SK-N-SH treated with all-trans-retinoic acid at 6 μM for 48 hours (cell line): ENCODE results near the gene MED26.

Source experiments
- ATAC-seq: fragments of 200-7000 bp; cut with Tn5 transposase; 3 replicates; pipeline ENCODE4 v1.9.1; 2020; ENCODE audit warnings: mild to moderate bottlenecking, moderate library complexity
- ARNTL ChIP-seq: fragments of 450-650 bp; formaldehyde crosslinking; IDR thresholded peaks from 2 replicates; pipeline ENCODE4 v1.5.0; 2020; ENCODE audit warnings: low read depth, mild to moderate bottlenecking, moderate library complexity, borderline replicate concordance
- BACH2 ChIP-seq: fragments of 250-450 bp; sonication (Bioruptor Pico); IDR thresholded peaks from 2 replicates; pipeline ENCODE4 v1.9.0; 2021; ENCODE audit warnings: mild to moderate bottlenecking, borderline replicate concordance
- CSDC2 ChIP-seq: fragments of 250-450 bp; sonication (Bioruptor Pico); IDR thresholded peaks from 2 replicates; pipeline ENCODE4 v1.5.0; 2020; ENCODE audit warnings: mild to moderate bottlenecking, moderate library complexity
- ESRRG ChIP-seq: fragments of 250-450 bp; sonication (Bioruptor Pico); IDR thresholded peaks from 2 replicates; pipeline ENCODE4 v1.6.1; 2021; ENCODE audit warnings: mild to moderate bottlenecking
- GLIS3 ChIP-seq: fragments of 250-450 bp; sonication (Bioruptor Pico); IDR thresholded peaks from 2 replicates; pipeline ENCODE4 v1.5.0; 2020; ENCODE audit warnings: mild to moderate bottlenecking, moderate library complexity
- ISL1 ChIP-seq: fragments of 250-450 bp; sonication (Bioruptor Pico); IDR thresholded peaks from 2 replicates; pipeline ENCODE4 v2.1.2; 2022; ENCODE audit warnings: mild to moderate bottlenecking, moderate library complexity
- OSR1 ChIP-seq: fragments of 250-450 bp; sonication (Bioruptor Pico); IDR thresholded peaks from 2 replicates; pipeline ENCODE4 v1.8.0; 2022; ENCODE audit warnings: moderate library complexity, mild to moderate bottlenecking, inconsistent platforms
- PPARA ChIP-seq: fragments of 250-450 bp; sonication (Bioruptor Pico); IDR thresholded peaks from 2 replicates; pipeline ENCODE4 v1.5.0; 2020; ENCODE audit warnings: mild to moderate bottlenecking, borderline replicate concordance
- RARB ChIP-seq: fragments of 250-450 bp; sonication (Bioruptor Pico); IDR thresholded peaks from 2 replicates; pipeline ENCODE4 v1.8.0; 2021; ENCODE audit warnings: mild to moderate bottlenecking, moderate library complexity
- SNAI2 ChIP-seq: fragments of 250-450 bp; sonication (Bioruptor Pico); IDR thresholded peaks from 2 replicates; pipeline ENCODE4 v1.5.0; 2020; ENCODE audit warnings: mild to moderate bottlenecking, moderate library complexity
- TCF4 ChIP-seq: fragments of 250-450 bp; sonication (Bioruptor Pico); IDR thresholded peaks from 2 replicates; pipeline ENCODE4 v1.8.0; 2021; ENCODE audit warnings: mild to moderate bottlenecking, moderate library complexity, borderline replicate concordance
- TOX ChIP-seq: fragments of 250-450 bp; sonication (Bioruptor Pico); IDR thresholded peaks from 2 replicates; pipeline ENCODE4 v1.8.0; 2021; ENCODE audit warnings: mild to moderate bottlenecking, moderate library complexity, borderline replicate concordance
- ZFP3 ChIP-seq: fragments of 250-450 bp; sonication (Bioruptor Pico); IDR thresholded peaks from 2 replicates; pipeline ENCODE4 v1.5.0; 2020; ENCODE audit warnings: mild to moderate bottlenecking, moderate library complexity
- ZNF70 ChIP-seq: fragments of 450-650 bp; formaldehyde crosslinking; IDR thresholded peaks from 2 replicates; pipeline ENCODE4 v1.5.0; 2020; ENCODE audit warnings: mild to moderate bottlenecking, moderate library complexity
- ZNF8 ChIP-seq: fragments of 450-650 bp; formaldehyde crosslinking; IDR thresholded peaks from 2 replicates; pipeline ENCODE4 v1.5.0; 2020; ENCODE audit warnings: mild to moderate bottlenecking, moderate library complexity
- TF ChIP-seq, protein P1 (sequence below): fragments of 250-450 bp; sonication (Bioruptor Pico); IDR thresholded peaks from 2 replicates; pipeline ENCODE4 v1.5.0; 2020; ENCODE audit warnings: mild to moderate bottlenecking, moderate library complexity
- TF ChIP-seq, protein P2 (sequence below): fragments of 250-450 bp; sonication (Bioruptor Pico); IDR thresholded peaks from 2 replicates; pipeline ENCODE4 v1.8.0; 2021; ENCODE audit warnings: low read depth, mild to moderate bottlenecking, moderate library complexity, borderline replicate concordance
- TF ChIP-seq, protein P3 (sequence below): fragments of 250-450 bp; sonication (Bioruptor Pico); IDR thresholded peaks from 2 replicates; pipeline ENCODE4 v1.5.1; 2021; ENCODE audit warnings: mild to moderate bottlenecking, moderate library complexity
- TF ChIP-seq, protein P4 (sequence below): fragments of 250-450 bp; sonication (Bioruptor Pico); IDR thresholded peaks from 2 replicates; pipeline ENCODE4 v1.8.0; 2020; ENCODE audit warnings: mild to moderate bottlenecking, moderate library complexity, borderline replicate concordance

Gene MED26

DNA sequence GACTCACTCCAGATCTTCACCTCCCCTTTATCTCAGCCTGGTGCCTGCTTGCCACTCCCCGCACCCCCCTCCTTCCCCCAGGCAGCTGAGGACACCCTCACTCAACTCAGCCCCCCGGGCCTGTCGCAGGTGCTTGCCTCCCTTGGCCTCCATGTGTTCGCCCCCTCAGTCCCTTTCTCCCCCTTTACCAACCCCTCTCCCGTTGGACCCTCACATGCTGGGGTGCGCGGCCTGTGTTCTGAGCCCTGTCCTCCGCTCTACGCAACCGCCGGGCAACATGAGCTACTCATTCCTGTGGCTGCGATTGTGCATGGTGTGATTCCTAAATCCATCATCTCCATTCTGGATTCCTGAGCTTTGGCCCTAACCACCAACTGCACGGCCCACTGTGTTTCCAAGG, 90.9 kb downstream of the MED26 start (continued):
- TF ChIP-seq ZNF8 (no peak), ARNTL (CRISPR knock-in tag) (no peak), TCF4 (no peak), RARB (CRISPR knock-in tag) (no peak), ISL1 (no peak)
- TF ChIP-seq, protein P1, sequence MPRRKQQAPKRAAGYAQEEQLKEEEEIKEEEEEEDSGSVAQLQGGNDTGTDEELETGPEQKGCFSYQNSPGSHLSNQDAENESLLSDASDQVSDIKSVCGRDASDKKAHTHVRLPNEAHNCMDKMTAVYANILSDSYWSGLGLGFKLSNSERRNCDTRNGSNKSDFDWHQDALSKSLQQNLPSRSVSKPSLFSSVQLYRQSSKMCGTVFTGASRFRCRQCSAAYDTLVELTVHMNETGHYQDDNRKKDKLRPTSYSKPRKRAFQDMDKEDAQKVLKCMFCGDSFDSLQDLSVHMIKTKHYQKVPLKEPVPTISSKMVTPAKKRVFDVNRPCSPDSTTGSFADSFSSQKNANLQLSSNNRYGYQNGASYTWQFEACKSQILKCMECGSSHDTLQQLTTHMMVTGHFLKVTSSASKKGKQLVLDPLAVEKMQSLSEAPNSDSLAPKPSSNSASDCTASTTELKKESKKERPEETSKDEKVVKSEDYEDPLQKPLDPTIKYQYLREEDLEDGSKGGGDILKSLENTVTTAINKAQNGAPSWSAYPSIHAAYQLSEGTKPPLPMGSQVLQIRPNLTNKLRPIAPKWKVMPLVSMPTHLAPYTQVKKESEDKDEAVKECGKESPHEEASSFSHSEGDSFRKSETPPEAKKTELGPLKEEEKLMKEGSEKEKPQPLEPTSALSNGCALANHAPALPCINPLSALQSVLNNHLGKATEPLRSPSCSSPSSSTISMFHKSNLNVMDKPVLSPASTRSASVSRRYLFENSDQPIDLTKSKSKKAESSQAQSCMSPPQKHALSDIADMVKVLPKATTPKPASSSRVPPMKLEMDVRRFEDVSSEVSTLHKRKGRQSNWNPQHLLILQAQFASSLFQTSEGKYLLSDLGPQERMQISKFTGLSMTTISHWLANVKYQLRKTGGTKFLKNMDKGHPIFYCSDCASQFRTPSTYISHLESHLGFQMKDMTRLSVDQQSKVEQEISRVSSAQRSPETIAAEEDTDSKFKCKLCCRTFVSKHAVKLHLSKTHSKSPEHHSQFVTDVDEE, result no peak

DNA sequence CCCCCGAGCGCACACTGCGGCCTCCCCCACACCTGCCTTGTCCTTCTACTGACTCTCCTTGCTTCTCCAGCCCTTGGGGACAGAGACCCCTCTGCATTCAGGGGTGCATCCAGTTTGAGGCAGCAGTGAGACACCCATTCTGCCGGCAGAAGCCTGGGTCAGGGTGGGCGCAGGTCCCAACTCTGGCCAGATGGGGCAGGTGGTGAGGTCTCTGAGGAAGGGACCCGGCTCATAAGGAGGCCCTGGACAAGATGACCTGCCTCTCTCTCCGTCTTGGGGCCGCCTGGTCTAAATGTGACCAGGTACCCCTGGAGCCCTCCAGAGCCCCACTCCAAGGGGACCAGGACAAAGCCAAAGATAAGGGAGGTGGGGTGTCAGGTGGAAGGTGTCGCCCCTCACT, 91.9 kb downstream of the MED26 start:
- ATAC-seq, result no peak; the same call in 2 of the 3 replicates
- TF ChIP-seq, protein P2, sequence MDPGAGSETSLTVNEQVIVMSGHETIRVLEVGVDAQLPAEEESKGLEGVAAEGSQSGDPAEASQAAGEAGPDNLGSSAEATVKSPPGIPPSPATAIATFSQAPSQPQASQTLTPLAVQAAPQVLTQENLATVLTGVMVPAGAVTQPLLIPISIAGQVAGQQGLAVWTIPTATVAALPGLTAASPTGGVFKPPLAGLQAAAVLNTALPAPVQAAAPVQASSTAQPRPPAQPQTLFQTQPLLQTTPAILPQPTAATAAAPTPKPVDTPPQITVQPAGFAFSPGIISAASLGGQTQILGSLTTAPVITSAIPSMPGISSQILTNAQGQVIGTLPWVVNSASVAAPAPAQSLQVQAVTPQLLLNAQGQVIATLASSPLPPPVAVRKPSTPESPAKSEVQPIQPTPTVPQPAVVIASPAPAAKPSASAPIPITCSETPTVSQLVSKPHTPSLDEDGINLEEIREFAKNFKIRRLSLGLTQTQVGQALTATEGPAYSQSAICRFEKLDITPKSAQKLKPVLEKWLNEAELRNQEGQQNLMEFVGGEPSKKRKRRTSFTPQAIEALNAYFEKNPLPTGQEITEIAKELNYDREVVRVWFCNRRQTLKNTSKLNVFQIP (CRISPR knock-in tag), result no peak
- TF ChIP-seq ZNF70 (CRISPR knock-in tag), result no peak
- TF ChIP-seq ISL1, result no peak
- TF ChIP-seq, protein P3, sequence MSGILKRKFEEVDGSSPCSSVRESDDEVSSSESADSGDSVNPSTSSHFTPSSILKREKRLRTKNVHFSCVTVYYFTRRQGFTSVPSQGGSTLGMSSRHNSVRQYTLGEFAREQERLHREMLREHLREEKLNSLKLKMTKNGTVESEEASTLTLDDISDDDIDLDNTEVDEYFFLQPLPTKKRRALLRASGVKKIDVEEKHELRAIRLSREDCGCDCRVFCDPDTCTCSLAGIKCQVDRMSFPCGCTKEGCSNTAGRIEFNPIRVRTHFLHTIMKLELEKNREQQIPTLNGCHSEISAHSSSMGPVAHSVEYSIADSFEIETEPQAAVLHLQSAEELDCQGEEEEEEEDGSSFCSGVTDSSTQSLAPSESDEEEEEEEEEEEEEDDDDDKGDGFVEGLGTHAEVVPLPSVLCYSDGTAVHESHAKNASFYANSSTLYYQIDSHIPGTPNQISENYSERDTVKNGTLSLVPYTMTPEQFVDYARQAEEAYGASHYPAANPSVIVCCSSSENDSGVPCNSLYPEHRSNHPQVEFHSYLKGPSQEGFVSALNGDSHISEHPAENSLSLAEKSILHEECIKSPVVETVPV (CRISPR knock-in tag), result no peak
- TF ChIP-seq, protein P1, result no peak
- no peak for TF ChIP-seq SNAI2 (CRISPR knock-in tag)
- no peak for TF ChIP-seq PPARA (CRISPR knock-in tag)
- TF ChIP-seq TCF4, result no peak
- no peak for TF ChIP-seq ARNTL (CRISPR knock-in tag)
- TF ChIP-seq ESRRG (CRISPR knock-in tag), result no peak
- TF ChIP-seq OSR1 (CRISPR knock-in tag), result no peak
- TF ChIP-seq, protein P4, sequence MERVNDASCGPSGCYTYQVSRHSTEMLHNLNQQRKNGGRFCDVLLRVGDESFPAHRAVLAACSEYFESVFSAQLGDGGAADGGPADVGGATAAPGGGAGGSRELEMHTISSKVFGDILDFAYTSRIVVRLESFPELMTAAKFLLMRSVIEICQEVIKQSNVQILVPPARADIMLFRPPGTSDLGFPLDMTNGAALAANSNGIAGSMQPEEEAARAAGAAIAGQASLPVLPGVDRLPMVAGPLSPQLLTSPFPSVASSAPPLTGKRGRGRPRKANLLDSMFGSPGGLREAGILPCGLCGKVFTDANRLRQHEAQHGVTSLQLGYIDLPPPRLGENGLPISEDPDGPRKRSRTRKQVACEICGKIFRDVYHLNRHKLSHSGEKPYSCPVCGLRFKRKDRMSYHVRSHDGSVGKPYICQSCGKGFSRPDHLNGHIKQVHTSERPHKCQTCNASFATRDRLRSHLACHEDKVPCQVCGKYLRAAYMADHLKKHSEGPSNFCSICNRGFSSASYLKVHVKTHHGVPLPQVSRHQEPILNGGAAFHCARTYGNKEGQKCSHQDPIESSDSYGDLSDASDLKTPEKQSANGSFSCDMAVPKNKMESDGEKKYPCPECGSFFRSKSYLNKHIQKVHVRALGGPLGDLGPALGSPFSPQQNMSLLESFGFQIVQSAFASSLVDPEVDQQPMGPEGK (CRISPR knock-in tag), result no peak
- no peak for TF ChIP-seq BACH2 (CRISPR knock-in tag)
- no peak for TF ChIP-seq CSDC2
- TF ChIP-seq TOX (CRISPR knock-in tag), result no peak
- no peak for TF ChIP-seq ZFP3
- TF ChIP-seq GLIS3 (CRISPR knock-in tag), result no peak

DNA sequence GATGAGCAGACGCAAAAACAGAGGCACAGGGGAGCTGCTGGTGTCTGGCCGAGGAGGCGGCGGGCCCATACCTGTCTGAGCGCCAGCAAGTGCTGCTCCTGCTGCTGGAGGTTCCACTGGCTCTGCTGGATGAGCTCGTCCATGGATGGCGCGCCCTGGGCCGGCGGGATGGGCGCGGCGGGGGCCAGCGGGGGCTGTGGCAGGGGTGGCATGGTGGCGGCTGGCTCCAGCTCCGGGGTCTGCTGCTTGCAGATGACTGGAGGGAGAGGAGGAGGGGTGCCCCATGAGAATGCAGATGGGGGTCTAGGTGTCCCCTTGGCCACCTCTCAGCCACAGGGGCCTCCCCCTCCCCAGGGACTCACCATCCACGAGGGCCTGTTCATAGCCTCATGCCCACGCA, 92.6 kb downstream of the MED26 start:
- no peak for ATAC-seq
- TF ChIP-seq, protein P3 (CRISPR knock-in tag), result no peak
- TF ChIP-seq RARB (CRISPR knock-in tag) (no peak), TOX (CRISPR knock-in tag) (no peak), CSDC2 (no peak), GLIS3 (CRISPR knock-in tag) (no peak), ESRRG (CRISPR knock-in tag) (no peak), TCF4 (no peak), ZNF70 (CRISPR knock-in tag) (no peak), SNAI2 (CRISPR knock-in tag) (no peak), OSR1 (CRISPR knock-in tag) (no peak), ISL1 (no peak), ARNTL (CRISPR knock-in tag) (no peak)
- TF ChIP-seq, protein P4 (CRISPR knock-in tag), result no peak
- TF ChIP-seq, protein P1, result no peak
